Smooth muscle cell (in vitro differentiated cells): ENCODE data around the gene PCDH1. TPM values are rescaled to one million over a fixed set of nuclear protein-coding genes. Genes with fewer than 3 reads are reported as not detected.

Source experiments
- DNase-seq: peaks from one replicate; lab custom pipeline; 2025; ENCODE audit not compliant: unreplicated experiment; lab: John Stamatoyannopoulos, UW
- H2AFZ ChIP-seq: fragments of 200-600 bp; sonication (generic); 2 replicates; pipeline ENCODE4 v1.6.0; 2016; ENCODE audit warnings: antibody characterized with exemption, low read depth, mild to moderate bottlenecking
- H3F3A ChIP-seq: fragments of 200-600 bp; sonication (generic); 2 replicates; pipeline ENCODE4 v1.6.0; 2017; ENCODE audit warnings: antibody characterized with exemption, low read depth
- H3K27ac ChIP-seq: fragments of 200-600 bp; sonication (generic); 2 replicates; pipeline ENCODE4 v1.5.1; 2016; ENCODE audit warnings: low read depth, mild to moderate bottlenecking
- H3K27me3 ChIP-seq: fragments of 200-600 bp; sonication (generic); 2 replicates; pipeline ENCODE4 v1.6.1; 2016; ENCODE audit warnings: low read depth, mild to moderate bottlenecking
- H3K36me3 ChIP-seq: fragments of 200-600 bp; sonication (generic); 2 replicates; pipeline ENCODE4 v1.5.1; 2016; ENCODE audit warnings: low read depth
- H3K4me1 ChIP-seq: fragments of 200-600 bp; sonication (generic); 2 replicates; pipeline ENCODE4 v1.5.1; 2016; ENCODE audit warnings: low read depth
- H3K4me2 ChIP-seq: fragments of 200-600 bp; sonication (generic); 2 replicates; pipeline ENCODE4 v1.6.0; 2016; ENCODE audit warnings: mild to moderate bottlenecking
- H3K4me3 ChIP-seq: fragments of 200-600 bp; sonication (generic); 2 replicates; pipeline ENCODE4 v1.5.1; 2016; ENCODE audit warnings: mild to moderate bottlenecking
- H3K79me2 ChIP-seq: fragments of 200-600 bp; sonication (generic); 2 replicates; pipeline ENCODE4 v1.6.0; 2016; ENCODE audit warnings: low read depth, mild to moderate bottlenecking
- H3K9ac ChIP-seq: fragments of 200-600 bp; sonication (generic); 2 replicates; pipeline ENCODE4 v1.6.0; 2016; ENCODE audit warnings: low read depth
- H3K9me3 ChIP-seq: fragments of 200-600 bp; sonication (generic); replicated peaks from 2 replicates; pipeline ENCODE4 v1.5.1; 2016; ENCODE audit warnings: low read depth
- H4K20me1 ChIP-seq: fragments of 200-600 bp; sonication (generic); 2 replicates; pipeline ENCODE4 v1.6.0; 2016; ENCODE audit warnings: low read depth
- CTCF ChIP-seq: fragments of 200-600 bp; sonication (generic); IDR thresholded peaks from 2 replicates; pipeline ENCODE4 v1.5.1; 2017; ENCODE audit warnings: borderline replicate concordance, mild to moderate bottlenecking, antibody characterized with exemption; ENCODE audit not compliant: insufficient read depth, poor library complexity, severe bottlenecking
- WGBS: methylation state at CpG from one replicate; pipeline ENCODE4 v1.1.7; 2016; ENCODE audit warnings: low lambda C conversion rate; 5-methylcytosine and 5-hydroxymethylcytosine counted together
- polyA plus RNA-seq: library from polyadenylated mRNA; unstranded; fragments of >200 nt; fragmentation: Nextera tagmentation; extraction: Ambion mirVana; gene quantifications from 2 replicates; pipeline ENCODE4 v1.2.1, GENCODE V29; 2016
- total RNA-seq: library from RNA; depleted of rRNA; stranded (reverse); fragments of >200 nt; gene quantifications from 2 replicates; pipeline ENCODE4 v1.2.3, GENCODE V29; 2014

The PCDH1 gene
- total and polyA plus RNA-seq, 2 experiments from 2014 or later, result 2.5 to 14.7 TPM

GRCh38 chr5:141816598-141817399 is 61.4 kb downstream of the PCDH1 start:
- Histone ChIP-seq H3K4me3 (no peak overlapping the region), H3K36me3 (no peaks in the 10 kb centered on the region), H3K4me1 (peaks cover 33% of the 10 kb centered on the region), H3K27me3 (peaks cover 3% of the 10 kb centered on the region), H3K4me2 (no peak overlapping the region), H3F3A (no peaks in the 10 kb centered on the region), H4K20me1 (no peaks in the 10 kb centered on the region), H3K27ac (no peak overlapping the region), H3K9me3 (no peaks in the 10 kb centered on the region), H3K79me2 (no peaks in the 10 kb centered on the region), H3K9ac (no peak overlapping the region), H2AFZ (no peak overlapping the region)
- no peak for DNase-seq
- WGBS, result 22% methylated on average over 10 of the region's 11 CpGs
- TF ChIP-seq CTCF, result no peak

GRCh38 chr5:141815796-141816180 is 62.4 kb downstream of the PCDH1 start:
- Histone ChIP-seq H3K9me3 (no peaks in the 10 kb centered on the region), H4K20me1 (no peaks in the 10 kb centered on the region), H3K27me3 (peaks cover 13% of the 10 kb centered on the region), H3K9ac (no peak overlapping the region), H3K36me3 (no peaks in the 10 kb centered on the region), H3F3A (no peaks in the 10 kb centered on the region), H3K79me2 (no peaks in the 10 kb centered on the region), H2AFZ (no peak overlapping the region), H3K4me2 (no peak overlapping the region), H3K27ac (no peak overlapping the region), H3K4me3 (no peak overlapping the region), H3K4me1 (peaks cover 36% of the 10 kb centered on the region)
- WGBS, result 87% methylated on average over 3 of the region's 3 CpGs
- DNase-seq, result no peak
- TF ChIP-seq CTCF, result no peak

DNA sequence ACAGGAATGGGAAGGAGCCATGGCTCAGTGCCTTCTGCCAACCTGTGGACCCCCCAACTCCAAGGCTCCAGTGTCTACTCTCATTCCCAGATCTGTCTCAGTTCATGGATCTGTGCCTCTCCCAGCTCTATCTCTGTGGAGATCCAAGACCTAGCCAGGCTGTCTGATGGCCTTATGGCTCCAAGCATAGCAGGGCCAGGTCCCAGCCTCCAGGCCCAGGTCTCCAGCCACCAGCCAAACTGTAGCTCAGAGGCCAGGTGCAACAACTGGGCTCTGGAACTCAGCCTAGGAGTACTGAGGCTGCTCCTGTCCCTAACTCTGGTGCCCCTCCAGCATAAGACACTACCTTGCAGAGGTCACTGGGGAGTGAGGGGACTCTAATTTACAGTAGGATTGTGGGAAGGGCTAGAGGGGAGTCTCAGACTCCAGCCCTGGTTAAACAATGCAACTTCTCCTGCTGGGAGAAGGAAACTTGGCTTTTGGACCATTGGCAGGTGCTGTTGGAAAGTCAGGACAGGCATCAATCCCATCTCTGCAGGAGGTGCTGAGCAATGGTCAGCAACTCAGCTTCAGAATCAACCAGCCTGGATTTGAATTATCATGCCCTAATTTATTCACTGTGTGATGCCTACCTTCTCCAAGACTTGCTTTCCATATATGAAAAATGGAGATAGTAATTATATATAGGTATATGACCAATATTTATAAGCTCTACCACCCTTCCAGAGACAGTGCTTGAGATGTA is 63.0 kb downstream of the PCDH1 start:
- H3K79me2 ChIP-seq, result no peaks in the 10 kb centered on the region
- H3K27me3 ChIP-seq, result peaks cover 18% of the 10 kb centered on the region

More for the DNA sequence above, 63.0 kb downstream of the PCDH1 start:
- Histone ChIP-seq H3K27ac (no peak overlapping the region), H3K4me1 (peaks cover 36% of the 10 kb centered on the region), H3K4me3 (no peak overlapping the region), H3K9ac (no peak overlapping the region), H3F3A (no peaks in the 10 kb centered on the region), H3K9me3 (no peaks in the 10 kb centered on the region), H3K4me2 (no peak overlapping the region), H3K36me3 (no peaks in the 10 kb centered on the region), H4K20me1 (no peaks in the 10 kb centered on the region), H2AFZ (no peak overlapping the region)
- no peak for TF ChIP-seq CTCF
- no peak for DNase-seq
